ENCODE data around the gene VAV1.
"Not testable (repeated sequence)": the region's sequence is repeated elsewhere in the genome, so short reads cannot be mapped to it uniquely, and the experiment has no call there.

VAV1 gene

DNA sequence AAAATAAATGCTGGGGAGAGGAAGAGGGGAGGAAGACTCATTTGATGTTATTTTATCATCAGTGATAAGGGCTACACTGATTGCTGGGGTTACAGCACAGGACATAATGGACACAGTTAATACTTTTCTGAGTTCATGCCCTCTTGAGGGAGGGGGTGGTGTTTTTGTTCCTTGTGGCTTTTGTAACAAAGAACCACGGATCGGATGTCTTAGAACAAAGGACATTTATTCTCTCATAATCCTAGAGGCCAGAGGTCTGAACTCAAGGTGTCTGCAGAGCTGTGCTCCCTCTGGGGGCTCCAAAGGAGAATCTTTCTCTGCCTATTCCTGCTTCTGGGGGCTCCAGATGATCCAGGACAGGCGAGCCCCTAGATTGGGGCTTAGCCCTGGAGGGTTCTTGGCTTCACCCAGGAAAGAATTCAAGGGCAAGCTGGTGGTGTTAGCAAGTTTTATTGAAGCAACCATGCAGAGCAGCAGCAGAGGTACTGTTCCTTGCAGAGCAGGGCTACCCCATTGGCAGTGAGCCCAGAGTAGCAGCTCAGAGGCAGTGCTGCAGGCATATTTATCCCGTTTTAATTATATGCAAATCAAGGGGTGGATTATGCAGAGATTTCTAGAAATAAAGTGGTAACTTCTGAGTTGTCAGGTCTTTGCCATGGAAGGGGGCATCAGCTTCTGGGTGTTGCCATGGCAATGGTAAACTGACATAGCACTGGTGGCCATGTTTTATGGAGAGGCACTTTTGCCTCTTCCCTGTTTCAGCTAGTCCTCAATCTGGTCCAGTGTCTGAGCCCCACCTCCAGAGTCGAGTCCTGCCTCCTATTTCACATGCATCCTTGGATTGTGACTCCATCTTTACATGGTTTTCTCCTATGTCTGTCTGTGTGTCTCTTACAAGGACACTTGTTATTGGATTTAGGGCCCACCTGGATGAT lies 18.0 kb downstream of the VAV1 start:
- DNase-seq, result no peak

DNA sequence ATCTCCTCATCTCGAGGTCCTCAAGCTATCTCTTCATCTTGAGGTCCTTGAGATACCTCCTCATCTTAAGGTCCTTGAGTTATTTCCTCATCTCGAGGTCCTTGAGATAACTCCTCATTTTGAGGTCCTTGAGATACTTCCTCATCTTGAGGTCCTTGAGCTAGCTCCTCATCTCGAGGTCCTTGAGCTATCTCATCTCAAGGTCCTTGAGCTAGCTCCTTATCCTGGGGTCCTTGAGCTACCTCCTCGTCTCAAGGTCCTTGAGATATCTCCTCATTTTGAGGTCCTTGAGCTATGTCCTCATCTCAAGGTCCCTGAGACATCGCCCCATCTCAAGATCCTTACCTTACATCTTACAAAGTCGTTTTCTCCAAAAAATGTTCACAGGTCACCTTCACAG lies 18.7 kb downstream of the VAV1 start:
- DNase-seq, result no peak

- no peak for DNase-seq
Observed at GRCh38 chr19:6793411-6793810, 20.9 kb downstream of the VAV1 start.

DNA sequence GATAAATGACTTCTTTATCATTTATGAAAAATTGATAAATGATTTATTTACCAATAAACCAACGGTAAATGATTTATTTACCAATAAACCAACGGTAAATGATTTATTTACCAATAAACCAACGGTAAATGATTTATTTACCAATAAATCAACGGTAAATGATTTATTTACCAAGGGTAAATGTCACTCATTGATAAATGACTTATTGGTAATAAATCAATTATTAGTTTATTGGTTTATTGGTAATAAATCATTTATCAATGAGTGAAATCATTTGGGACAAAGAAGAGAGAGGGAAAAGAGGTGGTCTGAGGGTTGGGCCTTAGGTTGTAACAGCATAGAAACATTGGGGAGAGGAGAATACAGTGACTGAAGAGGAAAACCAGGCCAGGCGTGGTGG lies 21.5 kb downstream of the VAV1 start:
- no peak for DNase-seq

- DNase-seq, result no peak
Observed at GRCh38 chr19:6794686-6795431, 22.4 kb downstream of the VAV1 start.

DNA sequence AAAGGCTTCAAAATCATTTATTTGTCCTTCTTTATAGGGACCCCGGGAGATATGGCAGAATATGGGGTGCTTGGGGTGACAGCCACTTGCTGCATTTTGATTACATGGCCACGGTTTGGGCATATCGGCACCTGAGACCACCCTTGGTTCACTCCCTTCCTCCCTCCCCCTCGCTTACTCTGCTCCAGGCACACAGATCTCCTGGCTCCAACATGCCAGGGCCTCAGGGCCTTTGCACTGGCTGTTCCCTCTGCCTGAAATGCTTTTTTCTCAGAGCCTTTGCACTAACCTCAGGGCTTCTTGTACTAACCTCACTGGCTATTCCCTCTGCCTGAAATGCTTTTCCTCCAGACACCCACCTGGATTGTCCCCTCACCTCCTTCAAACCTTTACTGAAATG lies 23.8 kb downstream of the VAV1 start:
- no peak for DNase-seq

- DNase-seq, result no peak
Observed at GRCh38 chr19:6797646-6798045, 25.1 kb downstream of the VAV1 start.

GRCh38 chr19:6800160-6800790 lies 27.8 kb downstream of the VAV1 start:
- DNase-seq, result not testable (repeated sequence)

DNA sequence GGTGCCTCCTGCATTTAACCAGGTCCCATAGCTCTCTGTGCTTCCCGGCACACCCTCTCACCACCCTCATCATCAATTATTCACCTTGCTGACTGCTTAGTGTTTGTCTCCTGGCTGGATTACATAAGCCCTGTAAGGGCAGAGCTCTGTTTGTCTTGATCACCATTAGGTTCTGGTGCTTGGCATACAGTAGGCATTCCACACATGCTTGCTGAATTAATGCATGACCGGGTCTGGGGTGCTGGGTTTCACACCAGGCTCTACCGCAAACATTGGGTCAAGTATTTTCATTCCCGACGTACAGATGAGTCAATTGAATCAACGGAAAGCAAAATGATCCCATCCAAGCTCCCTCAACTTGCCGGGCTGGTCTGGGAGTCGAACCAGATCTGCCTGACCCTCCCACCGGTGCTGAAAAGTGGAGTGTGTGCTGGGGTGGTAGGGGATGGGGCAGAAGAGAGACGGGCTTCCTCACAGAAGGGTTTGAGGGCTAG lies 28.5 kb downstream of the VAV1 start:
- peak; percentile 16 for DNase-seq

DNA sequence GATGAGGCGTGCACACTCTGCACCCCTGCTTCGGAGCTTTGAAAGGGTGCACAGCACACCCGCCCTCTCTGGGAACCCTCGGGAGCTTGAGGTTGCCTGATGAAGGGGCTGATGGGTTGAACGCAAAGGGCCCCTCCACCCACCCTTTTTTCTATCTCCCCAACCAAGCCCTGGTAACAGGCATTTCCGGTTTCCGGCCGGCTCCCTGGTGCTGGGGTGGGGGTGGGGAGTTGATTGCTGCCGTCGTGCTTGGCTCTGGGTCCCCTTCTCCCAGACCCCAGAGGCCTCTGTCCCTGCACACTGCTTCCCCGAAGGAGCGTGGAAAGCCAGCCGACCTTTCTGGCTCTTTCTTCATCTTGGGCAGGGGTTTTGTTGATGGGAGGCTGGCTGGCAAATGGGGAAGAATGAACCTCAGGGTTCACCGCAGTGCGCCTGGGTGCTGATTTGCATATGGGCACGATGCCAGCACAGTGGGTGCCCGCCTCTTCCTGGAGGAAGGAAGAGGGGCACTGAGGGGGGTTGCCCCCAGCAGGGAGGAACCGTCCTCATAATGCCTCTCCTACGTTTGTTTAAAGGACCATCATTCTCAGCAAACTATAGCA lies 29.1 kb downstream of the VAV1 start:
- no peak for DNase-seq

- no peak for DNase-seq
Observed at GRCh38 chr19:6802336-6803035, 30.0 kb downstream of the VAV1 start.

DNA sequence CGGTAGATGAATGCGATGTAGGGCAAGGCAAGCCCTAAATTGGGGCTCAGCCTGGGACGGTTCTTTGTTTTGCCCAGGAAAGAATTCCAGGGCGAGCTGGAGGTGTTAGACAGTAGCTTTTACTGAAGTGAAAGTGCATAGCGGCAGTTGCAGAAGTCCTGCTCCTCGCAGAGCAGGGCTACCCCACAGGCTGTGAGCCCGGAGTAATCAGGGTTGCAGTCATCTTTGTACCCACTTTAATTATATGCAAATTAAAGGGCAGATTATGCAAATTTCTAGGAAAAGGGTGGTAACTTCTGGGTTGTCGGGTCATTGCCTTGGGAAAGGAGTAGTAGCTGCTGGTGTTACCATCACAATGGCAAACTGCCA lies 30.5 kb downstream of the VAV1 start:
- DNase-seq, result no peak

GRCh38 chr19:6806488-6806887 lies 34.0 kb downstream of the VAV1 start:
- no peak for DNase-seq

DNA sequence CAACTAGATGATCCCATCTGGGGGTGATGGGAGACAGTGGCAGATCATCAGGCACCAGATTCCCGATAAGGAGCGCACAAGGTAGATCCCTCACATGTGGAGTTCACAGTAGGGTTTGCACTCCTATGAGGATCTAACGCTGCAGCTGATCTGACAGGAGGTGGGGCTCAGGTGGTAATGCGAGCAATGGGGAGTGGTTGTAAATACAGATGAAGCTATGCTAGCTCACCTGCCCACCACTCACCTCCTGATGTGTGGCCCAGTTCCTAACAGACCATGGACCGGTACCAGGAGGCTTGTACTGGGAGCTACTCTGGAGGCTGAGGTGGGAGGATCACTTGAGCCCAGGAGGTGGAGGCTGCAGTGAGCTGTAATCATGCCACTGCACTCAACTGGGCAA lies 34.8 kb downstream of the VAV1 start:
- DNase-seq, result no peak

DNA sequence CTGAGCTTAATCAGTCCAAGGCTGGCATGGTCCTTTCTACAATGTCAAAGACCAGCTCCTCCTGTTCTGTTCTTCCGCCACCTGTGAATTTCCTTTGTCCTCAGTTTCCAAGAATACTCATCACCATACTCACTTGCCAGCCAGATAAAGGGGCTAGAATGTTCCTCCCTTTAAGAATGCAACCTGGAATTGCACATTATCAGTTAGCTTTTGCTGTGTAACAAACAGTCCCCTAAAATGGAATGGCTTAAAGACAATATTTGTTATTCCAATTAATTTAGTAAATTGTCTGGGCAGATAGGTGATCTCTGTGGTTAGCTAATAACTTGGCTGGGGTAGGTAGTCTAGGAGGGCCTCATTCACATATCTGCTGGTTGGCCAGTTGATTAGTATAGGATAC lies 36.0 kb downstream of the VAV1 start:
- no peak for DNase-seq

DNA sequence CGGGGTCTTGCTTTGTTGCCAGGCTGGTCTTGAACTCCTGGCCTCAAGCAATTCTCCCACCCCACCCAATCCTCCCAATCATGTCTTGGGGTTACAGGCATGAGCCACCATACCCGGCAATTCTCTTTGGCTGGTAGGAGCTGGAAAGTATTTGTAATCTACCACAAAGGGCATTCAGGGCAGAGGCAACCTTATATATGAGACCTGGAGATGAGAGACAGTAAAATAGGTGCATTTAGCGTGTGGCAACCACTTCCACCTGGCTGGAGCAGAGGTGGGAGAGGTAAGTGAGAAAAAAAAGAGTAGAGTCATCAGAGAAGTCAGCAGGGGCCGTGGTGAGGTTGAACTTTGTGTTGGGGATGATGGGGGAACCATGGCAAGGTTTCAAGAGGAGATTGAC lies 36.8 kb downstream of the VAV1 start:
- no peak for DNase-seq

DNA sequence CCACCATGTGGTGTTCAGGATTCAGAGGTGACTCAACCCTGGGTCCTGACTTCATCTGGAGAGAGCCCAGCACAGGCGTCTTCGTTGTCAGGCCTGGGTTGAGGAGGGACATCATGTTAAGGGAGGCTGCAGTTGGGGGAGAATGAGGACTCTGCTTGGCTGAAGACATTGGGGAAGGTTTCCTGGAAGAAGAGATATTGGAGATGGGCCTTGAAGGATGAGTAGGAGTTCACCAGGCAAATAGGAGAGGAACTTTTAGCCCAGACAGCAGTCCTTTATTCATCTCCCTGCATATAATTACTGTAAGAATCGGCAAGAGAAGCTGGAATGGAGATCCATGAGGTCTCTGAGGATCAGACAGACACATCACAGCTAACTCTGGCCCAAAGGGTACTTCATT lies 38.9 kb downstream of the VAV1 start:
- DNase-seq, result no peak

DNA sequence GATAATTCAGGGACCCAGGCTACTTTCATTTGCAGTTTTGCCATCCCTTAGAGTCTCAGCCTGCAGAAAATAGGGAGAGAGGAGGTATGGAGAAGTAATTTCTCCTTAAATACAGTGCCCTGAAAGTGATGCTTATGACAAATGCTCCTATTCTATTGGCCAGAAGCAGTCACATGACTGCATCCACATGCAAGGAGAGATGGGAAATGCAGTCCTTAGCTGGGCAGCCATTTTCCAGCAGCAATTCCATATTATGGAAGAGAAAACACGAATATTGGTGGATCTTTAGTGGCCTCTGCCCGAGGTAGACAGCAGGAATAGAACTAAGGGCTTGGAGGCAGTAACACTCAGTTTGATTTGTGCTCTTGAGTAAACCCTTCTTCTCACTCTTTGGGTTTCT lies 39.4 kb downstream of the VAV1 start:
- peak; percentile 29 for DNase-seq

DNA sequence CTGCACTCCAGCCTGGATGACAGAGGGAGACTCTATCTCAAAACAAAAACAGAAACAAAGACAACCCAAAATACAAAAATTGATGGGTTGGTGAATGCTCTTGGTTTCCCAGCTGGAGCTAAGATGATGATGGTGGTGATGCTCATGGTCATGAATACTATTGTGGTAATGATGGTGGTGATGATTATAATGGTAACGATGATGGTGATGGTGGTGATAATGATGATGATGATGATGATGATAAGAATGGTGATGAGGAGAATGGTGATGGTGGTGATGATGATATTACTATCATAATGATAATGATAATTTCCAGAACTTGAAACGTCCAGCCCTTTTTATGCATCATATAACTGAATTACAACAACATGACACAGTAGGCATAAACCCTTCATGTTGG lies 40.1 kb downstream of the VAV1 start:
- no peak for DNase-seq

DNA sequence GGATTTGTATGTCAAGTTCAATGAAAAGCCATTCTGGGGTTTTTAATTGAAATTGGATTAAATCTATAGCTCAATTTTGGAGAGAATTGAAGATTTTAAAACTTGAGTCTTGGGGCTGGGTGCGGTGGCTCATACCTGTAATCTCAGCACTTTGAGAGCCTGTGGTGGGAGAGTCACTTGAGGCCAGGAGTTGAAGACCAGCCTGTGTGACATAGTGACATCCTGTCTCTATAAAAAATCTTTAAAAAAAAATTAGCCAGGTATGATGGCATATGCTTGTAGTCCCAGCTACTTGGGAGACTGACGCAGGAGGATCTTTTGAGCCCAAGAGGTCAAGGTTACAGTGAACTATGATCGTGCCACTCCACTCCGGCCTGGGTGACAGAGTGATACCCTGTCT lies 41.2 kb downstream of the VAV1 start:
- no peak for DNase-seq

- DNase-seq, result no peak
Observed at GRCh38 chr19:6817179-6817578, 44.7 kb downstream of the VAV1 start.

DNA sequence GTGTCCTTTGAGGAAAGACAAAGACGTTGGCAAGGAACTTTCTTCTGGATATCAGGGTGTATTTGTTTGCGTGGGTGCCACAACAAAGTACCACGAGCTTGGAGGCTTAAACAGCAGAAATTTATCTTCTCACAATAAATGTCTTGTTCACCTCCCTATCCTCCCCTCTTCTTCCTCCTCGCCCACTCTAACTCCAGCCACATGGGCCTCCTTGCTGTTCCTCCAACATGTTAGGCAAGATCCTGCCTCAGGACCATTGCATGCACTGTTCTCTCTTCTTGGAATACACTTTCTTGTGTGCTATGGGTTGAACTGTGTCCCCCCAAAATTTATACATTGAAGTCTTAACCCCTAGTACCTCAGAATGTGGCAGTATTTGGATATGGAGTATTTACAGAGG lies 45.7 kb downstream of the VAV1 start:
- DNase-seq, result no peak

- no peak for DNase-seq
Observed at GRCh38 chr19:6819323-6819722, 46.8 kb downstream of the VAV1 start.

Data from kidney glomerular epithelial cell (primary cell).